Transverse colon (tissue), 3 donors: ENCODE data around the gene SH3BP5L.

Experiments
- CTCF ChIP-seq, 5 experiments: fragments of 200-600 bp in 3 of 5; fragments of 450-650 bp in 2 of 5; sonication (generic) in 3 of 5; IDR thresholded peaks; 1 replicate in 2 of 5; 2 replicates in 3 of 5; pipeline ENCODE4 v1.5.1; 2016 to 2017; ENCODE audit warnings: antibody characterized with exemption in 5 of 5, inconsistent platforms in 3 of 5, mild to moderate bottlenecking in 2 of 5, moderate library complexity in 1 of 5
- EP300 ChIP-seq: sonication (generic); formaldehyde crosslinking; IDR thresholded peaks from one replicate; pipeline ENCODE4 v1.6.1; 2017; ENCODE audit warnings: antibody characterized with exemption, low read depth
- POLR2A ChIP-seq: fragments of 450-650 bp; IDR thresholded peaks from one replicate; pipeline ENCODE4 v1.6.1; 2016; ENCODE audit warnings: antibody characterized with exemption, mild to moderate bottlenecking, moderate library complexity

GRCh38 chr1:248847956-248848561 is 22.3 kb upstream of the SH3BP5L start:
- TF ChIP-seq CTCF (IDR thresholded peaks at IDR 0.05) (no peak), POLR2A (no peak), EP300 (no peak)
